Body of pancreas (tissue), 4 donors: Measurements from ENCODE around the gene P2RX6.

Experiments
- POLR2A ChIP-seq, 3 donors: fragments of 450-650 bp; IDR thresholded peaks; one replicate each; pipeline ENCODE4 v1.6.1; 2016; ENCODE audit warnings: antibody characterized with exemption in 3 of 3, mild to moderate bottlenecking in 2 of 3
- TF ChIP-seq, protein P1 (sequence below), 7 experiments: fragments of 450-650 bp in 4 of 7; fragments of 200-600 bp in 3 of 7; sonication (generic) in 3 of 7; IDR thresholded peaks; one replicate each; pipeline ENCODE4 v1.5.1; 2016 to 2019; ENCODE audit warnings: antibody characterized with exemption in 7 of 7

DNA sequence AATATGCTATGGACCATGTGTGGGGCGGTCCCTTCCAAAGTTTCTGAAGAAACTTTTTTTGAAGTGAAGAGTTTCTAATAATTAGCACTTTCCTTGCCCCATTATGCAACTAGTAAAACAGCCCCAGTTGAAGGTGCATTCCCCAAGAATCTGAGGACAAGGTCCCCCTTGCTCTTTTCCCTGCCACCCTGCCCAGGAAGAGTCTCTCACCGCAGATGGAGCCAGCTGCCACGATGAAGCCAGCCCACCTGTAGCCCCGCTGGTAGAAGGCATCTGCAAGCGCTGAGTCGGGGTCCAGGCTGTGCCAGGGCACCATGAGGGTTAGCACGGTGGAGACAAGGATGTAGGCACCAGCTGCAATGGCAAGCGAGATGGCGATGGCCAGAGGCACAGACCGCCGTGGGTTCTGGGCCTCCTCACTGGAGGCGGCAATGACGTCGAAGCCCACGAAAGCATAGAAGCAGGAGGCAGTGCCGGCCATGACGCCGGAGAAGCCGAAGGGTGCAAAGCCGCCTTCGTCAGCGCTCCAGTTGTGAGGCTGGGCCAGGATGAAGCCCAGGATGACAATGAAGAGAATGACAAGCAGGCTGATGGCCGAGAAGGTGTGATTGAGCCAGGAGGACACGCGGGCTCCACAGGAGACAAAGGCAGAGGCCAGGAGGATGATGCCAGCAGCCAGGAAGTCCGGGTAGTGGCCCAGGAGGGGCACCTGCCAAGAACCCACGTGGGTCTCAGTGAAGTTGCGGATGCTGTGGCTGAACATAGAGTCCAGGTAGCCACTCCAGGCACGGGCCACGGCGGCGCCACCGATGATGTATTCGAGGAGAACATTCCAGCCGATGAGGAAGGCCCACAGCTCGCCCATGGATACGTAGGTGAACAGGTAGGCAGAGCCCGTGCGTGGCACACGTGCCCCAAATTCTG lies 15.9 kb downstream of the P2RX6 start:
- no peak for TF ChIP-seq POLR2A (IDR thresholded peaks at IDR 0.05)
- TF ChIP-seq, protein P1, sequence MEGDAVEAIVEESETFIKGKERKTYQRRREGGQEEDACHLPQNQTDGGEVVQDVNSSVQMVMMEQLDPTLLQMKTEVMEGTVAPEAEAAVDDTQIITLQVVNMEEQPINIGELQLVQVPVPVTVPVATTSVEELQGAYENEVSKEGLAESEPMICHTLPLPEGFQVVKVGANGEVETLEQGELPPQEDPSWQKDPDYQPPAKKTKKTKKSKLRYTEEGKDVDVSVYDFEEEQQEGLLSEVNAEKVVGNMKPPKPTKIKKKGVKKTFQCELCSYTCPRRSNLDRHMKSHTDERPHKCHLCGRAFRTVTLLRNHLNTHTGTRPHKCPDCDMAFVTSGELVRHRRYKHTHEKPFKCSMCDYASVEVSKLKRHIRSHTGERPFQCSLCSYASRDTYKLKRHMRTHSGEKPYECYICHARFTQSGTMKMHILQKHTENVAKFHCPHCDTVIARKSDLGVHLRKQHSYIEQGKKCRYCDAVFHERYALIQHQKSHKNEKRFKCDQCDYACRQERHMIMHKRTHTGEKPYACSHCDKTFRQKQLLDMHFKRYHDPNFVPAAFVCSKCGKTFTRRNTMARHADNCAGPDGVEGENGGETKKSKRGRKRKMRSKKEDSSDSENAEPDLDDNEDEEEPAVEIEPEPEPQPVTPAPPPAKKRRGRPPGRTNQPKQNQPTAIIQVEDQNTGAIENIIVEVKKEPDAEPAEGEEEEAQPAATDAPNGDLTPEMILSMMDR (IDR thresholded peaks at IDR 0.05) = no peak
